ENCODE measurements around the gene PNMA8A.

- no peak for TF ChIP-seq POLR2A (IDR thresholded peaks at IDR 0.05; ENCODE audit: low read length)
- no peak for TF ChIP-seq GATA1 (IDR thresholded peaks at IDR 0.05; ENCODE audit: low read depth, low read length)
Observed at GRCh38 chr19:46472592-46472991, 1.2 kb upstream of the PNMA8A start.

Measured in erythroblast (primary cell).